Measurements from ENCODE around the gene TMEM81. TPM values are rescaled to one million over a fixed set of nuclear protein-coding genes. Genes with fewer than 3 reads are reported as not detected.

TMEM81 gene
- total and polyA plus RNA-seq, 4 donors: 0.78 to 2.8 (median 0.89) TPM

- H3K27ac ChIP-seq (ENCODE audit: low read depth in 1 of 2, low read length in 2 of 2): no peak overlapping the region
- H3K9me3 ChIP-seq (ENCODE audit: control insufficient read depth in 4 of 4, low read length in 3 of 4): no peaks in the 10 kb centered on the region
- 92% methylated on average over 9 of the region's 9 CpGs for WGBS
- H3K27me3 ChIP-seq (ENCODE audit: control insufficient read depth in 4 of 4, insufficient read depth in 4 of 4, low read length in 3 of 4): no peaks in the 10 kb centered on the region
- no peak overlapping the region for H3K9ac ChIP-seq (ENCODE audit: low read depth in 1 of 2, low read length in 2 of 2)
- no peak overlapping the region for H3K4me3 ChIP-seq (ENCODE audit: low read depth in 1 of 3, low read length in 3 of 3)
- no peak for DNase-seq (ENCODE audit: low spot score)
- H3K36me3 ChIP-seq (ENCODE audit: control insufficient read depth in 4 of 4, insufficient read depth in 3 of 4, low read depth in 1 of 4, low read length in 3 of 4): no peaks in the 10 kb centered on the region
- H3K4me1 ChIP-seq (ENCODE audit: control insufficient read depth in 4 of 4, insufficient read depth in 4 of 4, low read length in 3 of 4): peaks cover 0 to 3% (median 0%) of the 10 kb centered on the region in 4 donors
- TF ChIP-seq HNF4G (IDR thresholded peaks at IDR 0.05) (no peak), RXRA (IDR thresholded peaks at IDR 0.05) (no peak), FOXA1 (IDR thresholded peaks at IDR 0.05) (no peak), CTCF (IDR thresholded peaks at IDR 0.05; ENCODE audit: low read depth, low read length, missing input control) (no peak), EGR1 (IDR thresholded peaks at IDR 0.05; ENCODE audit: low read depth in 2 of 2) (no peak), SP1 (IDR thresholded peaks at IDR 0.05) (no peak), ZBTB33 (IDR thresholded peaks at IDR 0.05) (no peak), MAX (IDR thresholded peaks at IDR 0.05) (no peak), ATF3 (IDR thresholded peaks at IDR 0.05) (no peak), RAD21 (IDR thresholded peaks at IDR 0.05) (no peak), NR2F2 (IDR thresholded peaks at IDR 0.05) (no peak), JUND (IDR thresholded peaks at IDR 0.05) (no peak), HNF4A (conservative IDR thresholded peaks at IDR 0.05) (no peak), GABPA (IDR thresholded peaks at IDR 0.05 in 1 of 2, conservative IDR thresholded peaks at IDR 0.05 in 1 of 2) (no peak), FOXA2 (IDR thresholded peaks at IDR 0.05) (no peak), TAF1 (conservative IDR thresholded peaks at IDR 0.05) (no peak), YY1 (IDR thresholded peaks at IDR 0.05) (no peak), REST (IDR thresholded peaks at IDR 0.05) (no peak)
Measured at GRCh38 chr1:205064741-205065316, 19.4 kb downstream of the TMEM81 start.
